ENCODE results near the gene RAX. TPM values are rescaled to one million over a fixed set of nuclear protein-coding genes. Genes with fewer than 3 reads are reported as not detected.
A peak's percentile ranks its signal among the peaks of the same experiment; 100 is the strongest.

The RAX gene
- not detected in 2 replicates for total RNA-seq (2014; rRNA removed; shearing (Covaris generic))

- DNase-seq (ENCODE audit: low spot score): no peak
These were observed at the start of gene RAX for GRCh38 chr18:59272891-59273758. Gene RAX (minus strand): TSS chr18:59273454. CDS start chr18:59273206, 248 bp downstream.

- DNase-seq (ENCODE audit: low spot score): no peak
These were observed 45.3 kb upstream of the RAX start, which contains the start of gene CPLX4 for GRCh38 chr18:59318460-59319050. Gene CPLX4 (minus strand): TSS chr18:59318649. CDS start chr18:59318462, 187 bp downstream.

GRCh38 chr18:59311631-59312030 lies 38.4 kb upstream of the RAX start:
- peak; percentile 10 for DNase-seq (ENCODE audit: low spot score)

- no peak for DNase-seq (ENCODE audit: low spot score)
These were observed 35.6 kb upstream of the RAX start for GRCh38 chr18:59308938-59309260.

- DNase-seq (ENCODE audit: low spot score): peak; percentile 13
These were observed 35.1 kb upstream of the RAX start for GRCh38 chr18:59308248-59308937.

- DNase-seq (ENCODE audit: low spot score): no peak
These were observed 33.4 kb upstream of the RAX start for GRCh38 chr18:59306640-59307039.

GRCh38 chr18:59305295-59305694 lies 32.0 kb upstream of the RAX start:
- DNase-seq (ENCODE audit: low spot score): no peak

- DNase-seq (ENCODE audit: low spot score): no peak
These were observed 30.5 kb upstream of the RAX start for GRCh38 chr18:59303656-59304195.

- DNase-seq (ENCODE audit: low spot score): no peak
These were observed 29.8 kb upstream of the RAX start for GRCh38 chr18:59303006-59303405.

- DNase-seq (ENCODE audit: low spot score): no peak
These were observed 28.7 kb upstream of the RAX start for GRCh38 chr18:59301929-59302328.

GRCh38 chr18:59300676-59301285 lies 27.5 kb upstream of the RAX start:
- DNase-seq (ENCODE audit: low spot score): peak; percentile 1

- DNase-seq (ENCODE audit: low spot score): no peak
These were observed 25.6 kb upstream of the RAX start for GRCh38 chr18:59298871-59299270.

GRCh38 chr18:59293317-59293716 lies 20.1 kb upstream of the RAX start:
- DNase-seq (ENCODE audit: low spot score): no peak

- no peak for DNase-seq (ENCODE audit: low spot score)
These were observed 13.1 kb upstream of the RAX start for GRCh38 chr18:59286341-59286740.

GRCh38 chr18:59282341-59282740 lies 9.1 kb upstream of the RAX start:
- DNase-seq (ENCODE audit: low spot score): no peak

GRCh38 chr18:59279722-59280121 lies 6.5 kb upstream of the RAX start:
- DNase-seq (ENCODE audit: low spot score): no peak

GRCh38 chr18:59279193-59279592 lies 5.9 kb upstream of the RAX start:
- no peak for DNase-seq (ENCODE audit: low spot score)

GRCh38 chr18:59278793-59279192 lies 5.5 kb upstream of the RAX start:
- DNase-seq (ENCODE audit: low spot score): no peak

- no peak for DNase-seq (ENCODE audit: low spot score)
These were observed 2.8 kb upstream of the RAX start for GRCh38 chr18:59276047-59276446.

- DNase-seq (ENCODE audit: low spot score): no peak
These were observed 2.2 kb upstream of the RAX start for GRCh38 chr18:59275406-59275949.

- DNase-seq (ENCODE audit: low spot score): no peak
These were observed 1.3 kb upstream of the RAX start for GRCh38 chr18:59274533-59274928.
